HCT116 (cell line): ENCODE measurements around the gene PTPN22. TPM values are rescaled to one million over a fixed set of nuclear protein-coding genes. Genes with fewer than 3 reads are reported as not detected.

ENCODE experiments used
- ATAC-seq: fragments of 200-7000 bp; cut with Tn5 transposase; 2 replicates; pipeline ENCODE4 v1.9.1; 2020; ENCODE audit warnings: mild to moderate bottlenecking, moderate library complexity
- BruUV-seq: library from RNA; stranded (reverse); fragments of 400-500 nt; replicated peaks from 2 replicates; lab custom pipeline; 2021; lab: Mats Ljungman, UMichigan
- CTCF ChIA-PET: fragments of 300-600 bp; sonication (Branson Sonifier 250); formaldehyde crosslinking; loops from one replicate; lab custom pipeline; 2021; ENCODE audit warnings: antibody characterized with exemption; lab: Charles Lee
- POLR2A ChIA-PET: fragments of 300-600, 350-600 bp; sonication (Branson Sonifier 250); formaldehyde crosslinking; loops from one replicate; lab custom pipeline; 2021; ENCODE audit warnings: antibody characterized with exemption; lab: Charles Lee
- RAD21 ChIA-PET, 2 experiments: fragments of 300-600 bp; sonication (Branson Sonifier 250); formaldehyde crosslinking; loops; one replicate each; lab custom pipeline; 2023; ENCODE audit warnings: low total read pairs in 2 of 2; ENCODE audit not compliant: uncharacterized antibody in 2 of 2, unreplicated experiment in 2 of 2, low non-redundant PET in 1 of 2; lab: Charles Lee
- DNase-seq: peaks from one replicate; pipeline ENCODE4 v3.0.0-alpha.2; 2010; ENCODE audit warnings: low read depth, low spot score
- H2AFZ ChIP-seq: fragments of 200-600 bp; shearing (Covaris generic), sonication (generic); 2 replicates; pipeline ENCODE4 v1.6.1; 2017; ENCODE audit warnings: low read depth, mixed run types, mixed read lengths, antibody characterized with exemption, low read length; ENCODE audit not compliant: poor library complexity, severe bottlenecking
- H3K27ac ChIP-seq: 2 replicates; pipeline ENCODE4 v1.5.1; 2012; ENCODE audit warnings: low read depth, low read length
- H3K27me3 ChIP-seq: fragments of 200-600 bp; sonication (generic); 2 replicates; pipeline ENCODE4 v1.6.1; 2016; ENCODE audit warnings: mixed run types, low read length, mixed read lengths; ENCODE audit not compliant: insufficient read depth
- H3K36me3 ChIP-seq, 2 experiments: fragments of 200-500 bp in 1 of 2; fragments of 200-600 bp in 1 of 2; sonication (Bioruptor generic) in 1 of 2; sonication (generic) in 1 of 2; 2 replicates each; pipeline versions ENCODE4 v1.5.1 to v1.6.1; 2014 to 2016; ENCODE audit warnings: low read length in 2 of 2, inconsistent platforms in 1 of 2, mixed read lengths in 1 of 2, mixed run types in 1 of 2; ENCODE audit not compliant: insufficient read depth in 2 of 2, control insufficient read depth in 1 of 2
- H3K4me1 ChIP-seq, 2 experiments: fragments of 200-600 bp in 1 of 2; sonication (generic) in 1 of 2; 2 replicates each; pipeline versions ENCODE4 v1.5.1 to v1.6.1; 2012 to 2017; ENCODE audit warnings: low read length in 2 of 2, inconsistent platforms in 1 of 2, mild to moderate bottlenecking in 1 of 2, mixed read lengths in 1 of 2, mixed run types in 1 of 2, moderate library complexity in 1 of 2; ENCODE audit not compliant: insufficient read depth in 2 of 2, control insufficient read depth in 1 of 2
- H3K4me2 ChIP-seq: fragments of 200-600 bp; sonication (generic); 2 replicates; pipeline ENCODE4 v1.6.1; 2017; ENCODE audit warnings: mixed run types, low read length, mixed read lengths
- H3K4me3 ChIP-seq, 2 experiments: fragments of 200-600 bp in 1 of 2; sonication (generic) in 1 of 2; replicated peaks in 1 of 2; 2 replicates each; pipeline ENCODE4 v1.5.1; 2011 to 2016; ENCODE audit warnings: low read length in 2 of 2, control low read depth in 1 of 2, low read depth in 1 of 2, mild to moderate bottlenecking in 1 of 2, mixed read lengths in 1 of 2, mixed run types in 1 of 2
- H3K79me2 ChIP-seq: fragments of 200-600 bp; sonication (generic); 2 replicates; pipeline ENCODE4 v1.6.1; 2017; ENCODE audit warnings: mild to moderate bottlenecking, mixed run types, low read length, moderate library complexity, mixed read lengths; ENCODE audit not compliant: insufficient read depth
- H3K9ac ChIP-seq: fragments of 200-600 bp; sonication (generic); 2 replicates; pipeline ENCODE4 v1.6.1; 2016; ENCODE audit warnings: low read length, mixed read lengths
- H3K9me2 ChIP-seq: fragments of 200-600 bp; sonication (generic), shearing (Covaris generic); 2 replicates; pipeline ENCODE4 v1.6.1; 2017; ENCODE audit warnings: mixed run types, mild to moderate bottlenecking, moderate library complexity; ENCODE audit not compliant: insufficient read depth
- H3K9me3 ChIP-seq, 2 experiments: fragments of 200-500 bp in 1 of 2; fragments of 200-600 bp in 1 of 2; sonication (Bioruptor generic) in 1 of 2; sonication (generic) in 1 of 2; 2 replicates each; pipeline ENCODE4 v1.6.1; 2014 to 2017; ENCODE audit warnings: low read length in 2 of 2, mixed read lengths in 2 of 2, inconsistent platforms in 1 of 2, low read depth in 1 of 2, mild to moderate bottlenecking in 1 of 2, mixed run types in 1 of 2, moderate library complexity in 1 of 2; ENCODE audit not compliant: control insufficient read depth in 1 of 2, insufficient read depth in 1 of 2
- H4K20me1 ChIP-seq: fragments of 200-600 bp; sonication (generic), shearing (Covaris generic); 2 replicates; pipeline ENCODE4 v1.6.1; 2017; ENCODE audit warnings: mixed run types, mild to moderate bottlenecking, moderate library complexity; ENCODE audit not compliant: insufficient read depth
- ATF3 ChIP-seq: IDR thresholded peaks from 2 replicates; pipeline ENCODE4 v1.6.1; 2012
- CEBPB ChIP-seq: IDR thresholded peaks from 2 replicates; pipeline ENCODE4 v1.6.1; 2012; ENCODE audit warnings: low read depth
- EGR1 ChIP-seq: IDR thresholded peaks from 2 replicates; pipeline ENCODE4 v1.6.1; 2012; ENCODE audit warnings: low read depth
- ELF1 ChIP-seq: IDR thresholded peaks from 2 replicates; pipeline ENCODE4 v1.6.1; 2012; ENCODE audit warnings: low read depth, borderline replicate concordance
- EZH2 ChIP-seq: fragments of 200-600 bp; sonication (generic); IDR thresholded peaks from 2 replicates; pipeline ENCODE4 v1.6.1; 2017; ENCODE audit warnings: antibody characterized with exemption, mixed run types
- EZH2phosphoT487 ChIP-seq: fragments of 200-600 bp; IDR thresholded peaks from 2 replicates; pipeline ENCODE4 v1.6.1; 2018; ENCODE audit warnings: antibody characterized with exemption, borderline replicate concordance
- FOSL1 ChIP-seq: IDR thresholded peaks from 2 replicates; pipeline ENCODE4 v1.6.1; 2012; ENCODE audit warnings: low read depth
- POLR2A ChIP-seq: IDR thresholded peaks from 2 replicates; pipeline ENCODE4 v1.7.0; 2011; ENCODE audit warnings: borderline replicate concordance; ENCODE audit not compliant: insufficient read depth, insufficient read length; ENCODE audit errors: extremely low read depth
- POLR2AphosphoS5 ChIP-seq: IDR thresholded peaks from 2 replicates; pipeline ENCODE4 v1.6.1; 2011; ENCODE audit warnings: mild to moderate bottlenecking, low read depth, low read length, moderate library complexity
- SIN3A ChIP-seq: IDR thresholded peaks from 2 replicates; pipeline ENCODE4 v1.6.1; 2012; ENCODE audit warnings: low read depth
- SRF ChIP-seq: IDR thresholded peaks from 2 replicates; pipeline ENCODE4 v1.6.1; 2012; ENCODE audit warnings: low read depth
- TCF7L2 ChIP-seq: IDR thresholded peaks from 2 replicates; pipeline ENCODE4 v1.7.0; 2011; ENCODE audit warnings: borderline replicate concordance, inconsistent platforms; ENCODE audit not compliant: insufficient read depth, insufficient read length; ENCODE audit errors: extremely low read depth
- YY1 ChIP-seq: IDR thresholded peaks from 2 replicates; pipeline ENCODE4 v1.6.1; 2011; ENCODE audit warnings: low read length, low read depth, moderate library complexity, mild to moderate bottlenecking; ENCODE audit not compliant: insufficient replicate concordance; ENCODE audit errors: extremely low read depth
- ZBTB33 ChIP-seq: IDR thresholded peaks from 2 replicates; pipeline ENCODE4 v1.6.1; 2011; ENCODE audit warnings: mild to moderate bottlenecking, low read length, moderate library complexity; ENCODE audit not compliant: insufficient replicate concordance; ENCODE audit errors: extremely low read depth
- intact Hi-C: fragments of 100-400 bp; cut with micrococcal nuclease; formaldehyde crosslinking; loops from 2 replicates; pipeline ENCODE4 v1.10.0; 2022
- total RNA-seq: library from RNA; stranded (reverse); gene quantifications from one replicate; pipeline ENCODE4 v1.2.1, GENCODE V29; 2021; ENCODE audit not compliant: unreplicated experiment
- TF ChIP-seq, protein P1 (sequence below): IDR thresholded peaks from 2 replicates; pipeline ENCODE4 v1.6.1; 2012

The PTPN22 gene
- total RNA-seq, 1 experiment from 2014 or later = 0.17 TPM

DNA sequence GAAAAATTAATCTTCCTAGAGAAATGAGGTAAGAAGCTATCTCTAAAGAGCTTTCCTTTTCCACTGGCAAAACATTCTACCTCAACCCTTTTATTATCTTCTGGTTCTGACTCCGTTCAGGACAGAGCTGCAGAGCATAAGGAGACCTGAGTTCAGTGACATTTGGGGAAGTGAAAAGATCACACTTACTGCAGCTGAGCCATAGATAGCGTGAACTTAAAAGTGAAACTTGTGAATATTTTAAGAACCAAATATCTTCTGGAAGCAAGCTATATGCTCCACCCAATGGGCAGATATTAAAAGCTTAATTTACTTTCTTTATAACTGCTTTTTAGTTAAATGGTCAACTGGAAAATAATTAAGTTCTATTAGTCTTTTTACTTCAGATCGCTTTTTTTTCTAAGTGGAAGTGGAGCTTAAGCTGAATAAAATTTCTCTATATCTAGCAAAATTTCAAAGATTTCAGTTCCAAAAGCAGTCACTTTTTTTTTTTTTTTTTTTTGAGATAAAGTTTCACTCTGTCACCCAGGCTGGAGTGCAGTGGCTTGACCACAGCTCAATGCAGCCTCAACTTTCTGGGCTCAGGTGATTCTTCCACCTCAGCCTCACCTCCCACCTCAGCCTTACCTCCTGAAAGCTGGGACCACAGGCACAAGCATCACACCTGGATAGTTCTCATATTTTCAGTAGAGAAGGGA, 11.9 kb downstream of the PTPN22 start:
- H3K36me3 ChIP-seq = no peaks in the 10 kb centered on the region
- no peak for TF ChIP-seq SIN3A
- TF ChIP-seq EGR1 = no peak
- TF ChIP-seq FOSL1 = no peak
- no peak for TF ChIP-seq ELF1
- TF ChIP-seq ZBTB33 = no peak
- TF ChIP-seq CEBPB = no peak
- no peak for TF ChIP-seq POLR2AphosphoS5
- TF ChIP-seq, all 23 proteins: peak for 0
- H3K9me2 ChIP-seq = no peaks in the 10 kb centered on the region
- no peak overlapping the region for H3K4me3 ChIP-seq
- no peak overlapping the region for H3K27ac ChIP-seq
- ChIA-PET RAD21 (no interaction called here), POLR2A (interaction anchor here (0.6 kb wide), 1 partner anchor 46 kb away, joined by 4 read pairs; no protein-coding TSS in a partner anchor), CTCF (interaction anchor here (1.3 kb wide), 1 partner anchor 25 kb away, joined by 4 read pairs; no protein-coding TSS in a partner anchor)
- DNase-seq (no peak), ATAC-seq (no peak)
- no peak overlapping the region for H3K9ac ChIP-seq
- no peaks in the 10 kb centered on the region for H3K79me2 ChIP-seq
- BruUV-seq = no TSS peak
- H3K4me1 ChIP-seq = peaks cover 0 to 6% of the 10 kb centered on the region in 2 experiments; a peak in 1 of 4 replicates
- no peaks in the 10 kb centered on the region for H3K9me3 ChIP-seq
- no peaks in the 10 kb centered on the region for H4K20me1 ChIP-seq
- no peak overlapping the region for H3K4me2 ChIP-seq
- no peaks in the 10 kb centered on the region for H3K27me3 ChIP-seq
- intact Hi-C loops = no loop called here
- no peak overlapping the region for H2AFZ ChIP-seq

- H3K27me3 ChIP-seq = no peaks in the 10 kb centered on the region
- H3K4me1 ChIP-seq = peaks cover 0 to 6% of the 10 kb centered on the region in 2 experiments; a peak in 1 of 4 replicates
- ChIA-PET POLR2A (no interaction called here), RAD21 (no interaction called here), CTCF (no interaction called here)
- ATAC-seq (no peak), DNase-seq (no peak)
- no peaks in the 10 kb centered on the region for H3K9me3 ChIP-seq
- H3K4me3 ChIP-seq = no peak overlapping the region
- H3K79me2 ChIP-seq = no peaks in the 10 kb centered on the region
- intact Hi-C loops = no loop called here
- no TSS peak for BruUV-seq
- H3K9ac ChIP-seq = no peak overlapping the region
- no peaks in the 10 kb centered on the region for H3K9me2 ChIP-seq
- TF ChIP-seq POLR2A (no peak), EZH2 (no peak), FOSL1 (no peak), ATF3 (no peak), EZH2phosphoT487 (no peak), YY1 (no peak), TCF7L2 (no peak), ZBTB33 (no peak), SIN3A (no peak), SRF (no peak)
- TF ChIP-seq, protein P1, sequence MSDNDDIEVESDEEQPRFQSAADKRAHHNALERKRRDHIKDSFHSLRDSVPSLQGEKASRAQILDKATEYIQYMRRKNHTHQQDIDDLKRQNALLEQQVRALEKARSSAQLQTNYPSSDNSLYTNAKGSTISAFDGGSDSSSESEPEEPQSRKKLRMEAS = no peak
- H3K27ac ChIP-seq = no peak overlapping the region
- H4K20me1 ChIP-seq = no peaks in the 10 kb centered on the region
- H3K36me3 ChIP-seq = no peaks in the 10 kb centered on the region
- H2AFZ ChIP-seq = peak overlapping the region; percentile 47
- no peak overlapping the region for H3K4me2 ChIP-seq
Observed at GRCh38 chr1:113858982-113859381, 12.5 kb downstream of the PTPN22 start.
